Measurements from ENCODE around the gene RHOBTB3. TPM values are rescaled to one million over a fixed set of nuclear protein-coding genes. Genes with fewer than 3 reads are reported as not detected.
"Not testable (repeated sequence)": the region's sequence is repeated elsewhere in the genome, so short reads cannot be mapped to it uniquely, and the experiment has no call there.

The RHOBTB3 gene
- total and polyA plus RNA-seq, 4 donors: 12.9 to 150 (median 30.6) TPM

DNA sequence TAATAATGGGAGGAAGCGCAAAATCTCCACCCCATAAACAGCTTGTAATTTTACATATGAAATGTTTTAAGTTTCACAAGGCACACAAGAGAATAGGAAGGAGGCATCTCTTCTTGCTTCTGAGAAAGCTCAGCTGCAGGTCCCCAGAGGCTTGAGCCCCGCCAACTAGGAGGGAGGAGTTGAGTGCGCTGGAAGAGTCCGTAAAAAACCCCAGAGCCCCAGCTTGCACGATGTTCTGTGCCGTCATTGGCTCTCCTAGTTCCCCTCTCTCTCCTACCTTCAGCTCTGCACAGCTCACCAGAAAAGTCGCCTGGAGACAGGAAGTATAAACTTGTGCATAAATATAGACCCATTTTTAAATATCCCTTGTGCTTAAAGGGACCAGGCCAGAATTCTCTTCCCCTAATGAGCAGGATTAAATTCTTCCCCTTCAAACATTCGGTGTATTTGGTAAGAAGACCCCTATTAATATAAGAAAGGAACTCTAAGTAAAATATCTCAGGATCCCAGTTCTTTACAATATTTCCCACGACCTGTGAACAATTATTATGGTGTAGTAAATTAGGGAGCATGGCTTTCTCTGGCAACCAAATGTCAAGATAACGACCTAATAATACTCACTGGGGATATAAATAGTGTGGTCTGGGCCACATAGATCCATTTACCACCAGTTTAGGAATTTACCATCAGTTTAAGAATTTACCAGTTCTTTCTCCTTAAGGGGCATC, 77.7 kb downstream of the RHOBTB3 start:
- H3K4me3 ChIP-seq: no peak overlapping the region
- peaks cover 0 to 3% (median 0%) of the 10 kb centered on the region in 4 donors for H3K9me3 ChIP-seq (ENCODE audit: control insufficient read depth in 4 of 4, insufficient read depth in 3 of 4, low read length in 3 of 4)
- peaks cover 11 to 43% (median 16%) of the 10 kb centered on the region in 5 donors for H3K4me1 ChIP-seq (ENCODE audit: control insufficient read depth in 5 of 5, insufficient read depth in 5 of 5, low read length in 5 of 5)
- WGBS, 2 donors: 21 to 39% methylated on average over 10 of the region's 10 CpGs
- peak; percentile 53 to 83 (median 65) for DNase-seq
- peak; percentile 73 for ATAC-seq (ENCODE audit: insufficient read depth, low FRiP score)
- H3K27me3 ChIP-seq (ENCODE audit: control insufficient read depth in 3 of 3, insufficient read depth in 3 of 3, low read length in 2 of 3): no peaks in the 10 kb centered on the region
- no peaks in the 10 kb centered on the region for H3K36me3 ChIP-seq (ENCODE audit: control insufficient read depth in 4 of 4, insufficient read depth in 4 of 4, low read length in 4 of 4)
- H3K9ac ChIP-seq (ENCODE audit: insufficient read depth in 1 of 2, low read length in 2 of 2): no peak overlapping the region
- peak overlapping the region; percentile 15 to 85 for H3K27ac ChIP-seq (ENCODE audit: low read depth in 1 of 2, low read length in 1 of 2)
- no peak for TF ChIP-seq CTCF (IDR thresholded peaks at IDR 0.05; ENCODE audit: control extremely low read depth, extremely low read depth)

GRCh38 chr5:95809414-95809960, 78.4 kb downstream of the RHOBTB3 start:
- no peak for TF ChIP-seq CTCF (IDR thresholded peaks at IDR 0.05; ENCODE audit: control extremely low read depth, extremely low read depth)
- DNase-seq (peak in 1 of 3 donors; percentile 41), ATAC-seq (ENCODE audit: insufficient read depth, low FRiP score) (no peak)
- peak overlapping the region in 1 of 2 donors; percentile 85 for H3K27ac ChIP-seq (ENCODE audit: low read depth in 1 of 2, low read length in 1 of 2)
- H3K9me3 ChIP-seq (ENCODE audit: control insufficient read depth in 4 of 4, insufficient read depth in 3 of 4, low read length in 3 of 4): peaks cover 0 to 3% (median 0%) of the 10 kb centered on the region in 4 donors
- peaks cover 11 to 43% (median 16%) of the 10 kb centered on the region in 5 donors for H3K4me1 ChIP-seq (ENCODE audit: control insufficient read depth in 5 of 5, insufficient read depth in 5 of 5, low read length in 5 of 5)
- no peaks in the 10 kb centered on the region for H3K27me3 ChIP-seq (ENCODE audit: control insufficient read depth in 3 of 3, insufficient read depth in 3 of 3, low read length in 2 of 3)
- no peaks in the 10 kb centered on the region for H3K36me3 ChIP-seq (ENCODE audit: control insufficient read depth in 4 of 4, insufficient read depth in 4 of 4, low read length in 4 of 4)
- no peak overlapping the region for H3K9ac ChIP-seq (ENCODE audit: insufficient read depth in 1 of 2, low read length in 2 of 2)
- no peak overlapping the region for H3K4me3 ChIP-seq
- WGBS, 2 donors: 35 to 55% methylated on average over 2 of the region's 2 CpGs

DNA sequence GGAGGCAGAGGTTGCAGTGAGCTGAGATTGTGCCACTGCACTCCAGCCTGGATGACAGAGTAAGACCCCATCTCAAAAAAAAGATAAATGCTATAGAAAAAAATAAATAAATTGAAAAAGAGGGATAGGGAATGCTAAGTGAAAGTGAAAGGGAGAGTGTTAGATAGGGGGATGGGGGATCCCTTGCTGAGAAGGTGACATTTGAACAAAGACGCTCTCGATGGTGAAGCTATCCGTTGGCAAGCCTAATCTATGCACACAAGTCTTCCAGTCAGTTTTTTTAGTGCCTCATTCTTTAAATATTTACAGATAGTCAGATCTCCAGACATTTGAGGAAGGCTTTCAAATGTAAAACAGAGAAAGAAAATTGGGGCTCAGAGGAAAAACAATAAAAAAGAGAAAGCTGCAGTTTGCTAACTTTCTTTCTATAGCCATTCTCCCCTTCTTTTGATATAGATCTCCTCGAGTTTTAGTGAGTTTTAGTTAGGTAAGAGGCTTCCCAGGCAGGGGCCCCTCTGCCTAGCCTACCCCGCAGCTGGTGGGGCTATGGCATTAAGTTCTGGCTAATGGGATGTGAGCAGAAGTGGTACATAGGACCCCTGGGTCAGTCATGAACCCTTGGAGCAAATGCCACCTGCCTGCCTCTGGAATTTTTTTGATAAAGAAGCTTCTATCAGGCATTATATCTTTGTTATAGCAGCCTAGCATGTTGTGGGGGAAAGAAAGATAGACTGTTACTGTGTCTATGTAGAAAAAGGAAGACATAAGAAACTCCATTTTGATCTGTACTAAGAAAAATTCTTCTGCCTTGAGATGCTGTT, 79.4 kb downstream of the RHOBTB3 start:
- no peak for TF ChIP-seq CTCF (IDR thresholded peaks at IDR 0.05; ENCODE audit: control extremely low read depth, extremely low read depth)
- WGBS, 2 donors: 36 to 42% methylated on average over 5 of the region's 5 CpGs
- H3K36me3 ChIP-seq (ENCODE audit: control insufficient read depth in 4 of 4, insufficient read depth in 4 of 4, low read length in 4 of 4): peaks cover 0 to 3% (median 1%) of the 10 kb centered on the region in 4 donors
- ATAC-seq (ENCODE audit: insufficient read depth, low FRiP score) (no peak), DNase-seq (peak in 1 of 3 donors; percentile 58)
- no peak overlapping the region for H3K4me3 ChIP-seq
- H3K9me3 ChIP-seq (ENCODE audit: control insufficient read depth in 4 of 4, insufficient read depth in 3 of 4, low read length in 3 of 4): no peaks in the 10 kb centered on the region
- H3K27ac ChIP-seq (ENCODE audit: low read depth in 1 of 2, low read length in 1 of 2): peak overlapping the region; percentile 14 to 45
- H3K27me3 ChIP-seq (ENCODE audit: control insufficient read depth in 3 of 3, insufficient read depth in 3 of 3, low read length in 2 of 3): no peaks in the 10 kb centered on the region
- H3K9ac ChIP-seq (ENCODE audit: insufficient read depth in 1 of 2, low read length in 2 of 2): no peak overlapping the region
- peaks cover 11 to 43% (median 16%) of the 10 kb centered on the region in 5 donors for H3K4me1 ChIP-seq (ENCODE audit: control insufficient read depth in 5 of 5, insufficient read depth in 5 of 5, low read length in 5 of 5)

GRCh38 chr5:95811126-95811423, 79.9 kb downstream of the RHOBTB3 start:
- H3K27ac ChIP-seq (ENCODE audit: low read depth in 1 of 2, low read length in 1 of 2); H3K27me3 ChIP-seq (ENCODE audit: control insufficient read depth in 3 of 3, insufficient read depth in 3 of 3, low read length in 2 of 3); H3K4me3 ChIP-seq; ATAC-seq (ENCODE audit: insufficient read depth, low FRiP score); H3K9ac ChIP-seq (ENCODE audit: insufficient read depth in 1 of 2, low read length in 2 of 2); H3K36me3 ChIP-seq (ENCODE audit: control insufficient read depth in 4 of 4, insufficient read depth in 4 of 4, low read length in 4 of 4); DNase-seq; H3K9me3 ChIP-seq (ENCODE audit: control insufficient read depth in 4 of 4, insufficient read depth in 3 of 4, low read length in 3 of 4): not testable (repeated sequence)
- H3K4me1 ChIP-seq (ENCODE audit: control insufficient read depth in 5 of 5, insufficient read depth in 5 of 5, low read length in 5 of 5): peaks cover 11 to 43% (median 16%) of the 10 kb centered on the region in 5 donors
- WGBS, 2 donors: 77 to 89% methylated on average over 6 of the region's 6 CpGs

DNA sequence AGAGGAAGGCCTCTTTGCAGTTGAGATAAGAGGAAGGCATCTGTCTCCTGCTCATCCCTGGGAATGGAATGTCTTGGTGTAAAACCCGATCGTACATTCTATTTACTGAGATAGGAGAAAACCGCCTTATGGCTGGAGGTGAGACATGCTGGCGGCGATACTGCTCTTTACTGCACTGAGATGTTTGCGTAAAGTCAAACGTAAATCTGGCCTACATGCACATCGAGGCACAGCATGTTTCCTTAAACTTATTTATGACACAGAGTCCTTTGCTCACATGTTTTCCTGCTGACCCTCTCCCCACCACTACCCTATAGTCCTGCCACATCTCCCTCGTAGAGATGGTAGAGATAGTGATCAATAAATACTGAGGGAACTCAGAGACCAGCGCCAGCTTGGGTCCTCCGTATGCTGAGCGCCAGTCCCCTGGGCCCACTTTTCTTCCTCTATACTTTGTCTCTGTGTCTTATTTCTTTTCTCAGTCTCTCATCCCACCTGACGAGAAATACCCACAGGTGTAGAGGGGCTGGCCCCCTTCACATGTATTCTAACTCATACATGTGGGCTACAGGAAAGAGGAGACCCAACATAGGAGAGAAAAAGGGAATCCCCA, 80.4 kb downstream of the RHOBTB3 start:
- not testable (repeated sequence) for H3K9me3 ChIP-seq (ENCODE audit: control insufficient read depth in 4 of 4, insufficient read depth in 3 of 4, low read length in 3 of 4); H3K36me3 ChIP-seq (ENCODE audit: control insufficient read depth in 4 of 4, insufficient read depth in 4 of 4, low read length in 4 of 4); H3K9ac ChIP-seq (ENCODE audit: insufficient read depth in 1 of 2, low read length in 2 of 2); H3K4me3 ChIP-seq; DNase-seq; H3K27me3 ChIP-seq (ENCODE audit: control insufficient read depth in 3 of 3, insufficient read depth in 3 of 3, low read length in 2 of 3); ATAC-seq (ENCODE audit: insufficient read depth, low FRiP score); H3K27ac ChIP-seq (ENCODE audit: low read depth in 1 of 2, low read length in 1 of 2)
- H3K4me1 ChIP-seq (ENCODE audit: control insufficient read depth in 5 of 5, insufficient read depth in 5 of 5, low read length in 5 of 5): peaks cover 11 to 43% (median 16%) of the 10 kb centered on the region in 5 donors
- 85% methylated on average over 13 of the region's 13 CpGs for WGBS, 2 donors
